Hematopoietic multipotent progenitor cell treated with erythropoietin and hydrocortisone succinate and interleukin-3 and kit ligand, for 15 days (in vitro differentiated cells): ENCODE data around the gene PSORS1C1.
A peak's percentile ranks its signal among the peaks of the same experiment; 100 is the strongest.
"Not testable (repeated sequence)": the region's sequence is repeated elsewhere in the genome, so short reads cannot be mapped to it uniquely, and the experiment has no call there.

Source experiments
- DNase-seq: peaks from one replicate; pipeline ENCODE4 v3.0.0-alpha.2; 2015; ENCODE audit warnings: low spot score

The PSORS1C1 gene

DNA sequence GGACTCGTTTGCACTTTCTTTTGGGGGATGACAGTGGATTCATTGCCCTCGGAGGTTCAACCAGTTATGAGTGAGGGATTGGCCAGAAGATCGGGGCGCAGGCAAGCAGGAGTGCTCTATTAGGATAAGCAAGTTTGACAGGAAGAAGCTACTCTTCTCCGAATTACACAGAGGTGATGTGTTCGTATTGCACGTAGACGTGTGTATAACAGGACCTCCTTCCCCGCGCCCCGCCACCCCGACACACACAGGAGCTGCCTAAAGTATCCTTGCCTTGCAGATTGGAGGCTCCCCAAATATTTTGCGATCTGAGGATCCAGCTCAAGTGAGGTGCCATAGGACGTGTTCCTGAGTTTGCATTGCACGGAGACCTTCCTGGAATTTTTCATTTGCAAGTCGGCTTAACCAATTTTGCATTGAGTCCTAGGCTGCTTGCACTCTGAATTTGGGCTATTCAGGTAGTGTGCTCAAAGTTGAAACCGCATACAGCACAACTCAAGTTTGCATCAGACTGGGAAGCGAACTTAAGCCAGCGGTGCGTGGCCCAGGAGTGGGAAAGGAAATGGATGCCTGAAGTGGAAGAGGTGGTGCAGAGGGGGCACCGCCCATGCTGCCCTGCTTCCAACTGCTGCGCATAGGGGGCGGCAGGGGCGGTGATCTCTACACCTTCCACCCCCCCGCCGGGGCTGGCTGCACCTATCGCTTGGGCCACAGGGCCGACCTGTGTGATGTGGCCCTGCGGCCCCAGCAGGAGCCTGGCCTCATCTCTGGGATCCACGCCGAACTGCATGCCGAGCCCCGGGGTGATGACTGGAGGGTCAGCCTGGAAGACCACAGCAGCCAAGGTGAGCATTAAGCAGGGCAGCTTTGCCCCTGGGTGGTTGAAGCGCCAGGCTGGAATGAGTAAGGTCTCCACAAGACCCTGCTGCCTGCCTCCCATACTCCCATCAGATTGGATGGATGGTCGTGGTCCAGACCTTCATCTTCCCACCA is 44.6 kb downstream of the PSORS1C1 start:
- DNase-seq, result peak; percentile 32

- no peak for DNase-seq
These were observed 46.9 kb downstream of the PSORS1C1 start for GRCh38 chr6:31161216-31162126.

GRCh38 chr6:31162463-31163165 is 48.0 kb downstream of the PSORS1C1 start:
- no peak for DNase-seq

- peak; percentile 21 for DNase-seq
These were observed 49.3 kb downstream of the PSORS1C1 start for GRCh38 chr6:31163922-31164321.

DNA sequence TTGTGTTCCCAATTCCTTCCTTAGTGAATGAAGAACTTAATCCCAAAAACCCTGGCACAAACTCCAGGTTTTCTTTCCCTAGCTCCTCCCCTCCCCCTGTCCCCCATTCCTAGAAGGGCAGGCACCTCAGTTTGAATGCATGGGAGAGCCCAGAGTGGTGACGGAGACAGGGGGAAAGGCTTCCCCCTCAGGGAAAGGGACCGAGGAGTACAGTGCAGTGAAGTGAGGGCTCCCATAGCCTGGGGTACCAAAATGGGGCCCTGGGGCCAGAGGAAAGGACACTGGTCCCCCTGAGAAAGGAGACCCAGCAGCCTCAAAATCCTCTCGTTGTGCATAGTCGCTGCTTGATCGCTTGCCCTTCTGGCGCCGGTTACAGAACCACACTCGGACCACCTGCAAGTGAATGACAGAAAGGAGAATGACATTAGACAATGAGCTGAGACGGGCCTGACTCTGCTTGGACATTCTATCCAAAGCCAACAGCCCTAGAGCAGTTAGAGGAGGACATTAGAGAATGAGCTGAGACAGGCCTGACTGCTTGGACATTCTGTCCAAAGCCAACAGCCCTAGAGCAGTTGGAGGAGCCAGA is 50.0 kb downstream of the PSORS1C1 start:
- DNase-seq, result not testable (repeated sequence)

GRCh38 chr6:31165064-31165832 is 50.6 kb downstream of the PSORS1C1 start:
- not testable (repeated sequence) for DNase-seq

DNA sequence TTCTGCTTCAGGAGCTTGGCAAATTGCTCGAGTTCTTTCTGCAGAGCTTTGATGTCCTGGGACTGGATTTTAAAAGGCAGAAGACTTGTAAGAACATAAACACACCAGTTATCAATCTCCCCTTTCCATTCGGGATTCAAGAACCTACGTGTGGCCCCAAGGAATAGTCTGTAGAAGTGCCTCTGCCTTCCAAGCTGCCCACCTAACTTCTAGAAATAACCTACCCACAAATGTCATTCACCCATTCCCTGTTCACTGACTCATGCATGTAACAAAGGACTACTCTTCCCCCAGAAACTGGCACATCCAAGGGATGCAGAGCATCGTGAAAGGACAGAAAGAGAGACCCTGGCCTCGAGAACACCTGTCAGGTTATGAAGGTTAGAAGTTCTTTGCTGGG is 51.4 kb downstream of the PSORS1C1 start:
- DNase-seq, result no peak

GRCh38 chr6:31168606-31169005 is 54.0 kb downstream of the PSORS1C1 start:
- no peak for DNase-seq

DNA sequence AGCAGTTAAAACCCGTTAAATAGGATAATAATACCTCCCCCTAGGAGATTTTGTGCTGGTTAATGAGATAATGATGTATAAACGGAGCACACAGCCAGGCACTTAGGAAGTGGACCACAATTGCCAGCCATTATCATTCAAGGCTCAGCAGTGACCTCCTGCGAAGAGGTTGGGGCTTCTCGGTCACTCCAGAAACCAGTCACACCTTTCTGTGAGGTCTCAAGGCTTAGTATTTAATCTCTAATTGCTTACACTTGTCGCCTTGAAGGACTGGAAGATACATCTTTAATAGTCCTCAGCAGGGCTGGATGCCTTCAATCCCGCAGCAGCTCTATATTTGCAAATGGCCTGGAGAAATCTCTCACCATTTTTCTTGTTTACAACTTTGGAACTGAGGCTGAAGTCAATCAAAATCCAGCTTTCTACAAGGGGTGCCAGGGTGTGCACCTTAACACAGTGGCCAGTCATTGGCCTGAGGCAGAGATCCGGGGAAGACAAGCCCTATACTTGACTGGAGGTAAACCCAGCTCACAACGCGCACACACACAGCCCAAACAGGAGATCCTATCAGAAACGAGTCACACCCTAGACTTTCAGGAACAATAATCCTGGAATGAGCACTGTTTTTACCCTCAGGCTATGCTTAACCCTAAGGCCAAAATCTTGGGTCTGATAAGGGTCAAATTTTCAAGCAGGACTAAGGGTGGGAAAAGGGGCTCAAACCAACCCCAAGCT is 54.7 kb downstream of the PSORS1C1 start:
- DNase-seq, result no peak

- DNase-seq, result not testable (repeated sequence)
These were observed 55.4 kb downstream of the PSORS1C1 start for GRCh38 chr6:31169858-31170599.

GRCh38 chr6:31170600-31170881 is 55.9 kb downstream of the PSORS1C1 start, which contains the start of gene POU5F1:
Gene POU5F1, minus strand, starts transcription at chr6:31170682. Its CDS starts 62 bp downstream, at chr6:31170620.
- no peak for DNase-seq

DNA sequence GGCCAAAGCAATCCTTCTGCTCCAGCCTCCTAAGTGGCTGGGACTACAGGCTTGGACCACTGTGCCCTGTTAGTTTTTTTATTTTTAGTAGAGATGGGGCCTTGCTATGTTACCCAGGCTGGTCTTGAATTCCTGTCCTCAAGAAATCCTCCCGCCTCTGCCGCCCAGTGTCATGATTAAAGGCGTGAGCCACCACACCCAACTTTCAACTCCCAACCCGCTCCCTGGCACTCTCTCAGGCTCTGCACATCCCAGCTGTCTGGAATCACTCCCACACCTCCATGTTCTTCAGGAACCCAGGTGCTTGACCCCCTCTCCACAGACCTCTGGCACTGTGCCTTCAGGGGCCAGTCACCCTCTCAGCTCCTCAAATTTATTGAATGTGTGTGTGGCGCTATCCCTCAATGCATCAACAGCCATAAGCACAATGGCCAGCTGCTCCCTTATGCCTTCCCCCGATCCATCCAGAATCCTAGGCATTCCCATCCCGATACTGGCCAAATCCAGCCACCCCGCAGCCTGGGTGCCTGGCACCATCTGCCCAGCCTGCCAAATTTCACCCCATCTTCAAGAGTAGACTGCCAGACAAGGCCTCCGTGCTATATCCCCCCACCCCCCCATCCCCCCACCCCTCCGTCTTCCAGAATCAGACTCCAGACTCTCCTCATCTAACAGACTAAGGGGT is 56.5 kb downstream of the PSORS1C1 start:
- no peak for DNase-seq

DNA sequence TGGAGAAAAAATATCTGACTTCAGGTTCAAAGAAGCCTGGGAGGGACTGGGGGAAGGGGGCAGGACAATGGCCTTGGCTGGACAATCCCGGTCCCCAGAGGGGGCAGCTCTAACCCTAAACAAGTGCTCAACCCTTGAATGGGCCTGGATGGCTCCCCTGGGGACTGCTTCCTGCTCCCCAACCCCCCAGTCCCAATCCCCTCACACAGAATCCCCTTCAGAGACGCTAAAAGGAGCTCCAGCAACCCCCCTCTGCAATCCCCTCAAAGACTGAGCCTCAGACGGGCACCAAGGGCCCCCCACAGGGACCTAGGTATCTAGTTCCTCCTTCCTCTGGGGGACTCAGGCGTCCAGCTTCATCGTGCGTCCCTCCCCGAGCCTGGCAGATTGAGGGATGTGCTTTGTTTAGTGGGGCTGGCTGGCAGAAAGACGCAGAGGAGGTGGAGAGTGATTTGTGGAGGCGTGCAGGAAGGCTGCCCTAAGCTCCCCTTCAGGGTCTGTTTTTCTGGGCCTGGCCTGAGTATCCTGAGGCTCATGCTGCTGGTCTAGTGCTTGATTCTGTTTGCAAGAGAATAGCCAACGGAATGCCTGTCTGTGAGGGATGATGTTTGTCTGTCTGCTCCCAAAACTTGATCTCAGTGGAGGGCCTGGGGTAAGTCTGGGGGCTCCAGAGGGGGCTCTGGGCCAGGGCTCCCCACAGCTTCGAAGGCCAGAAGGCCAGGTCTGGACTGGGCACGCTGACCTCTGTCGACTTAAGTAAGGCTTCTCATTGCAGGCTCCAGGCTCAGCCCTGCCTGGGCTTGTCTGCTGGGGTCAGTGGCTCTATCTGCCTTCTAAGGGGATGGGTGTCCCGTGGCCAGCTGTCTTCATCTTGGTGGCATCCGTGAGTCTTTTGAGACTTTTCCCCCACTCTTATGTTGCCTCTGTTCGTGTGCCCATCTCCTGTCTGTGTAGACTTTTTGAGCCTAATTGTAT is 57.6 kb downstream of the PSORS1C1 start:
- no peak for DNase-seq

GRCh38 chr6:31172973-31173384 is 58.4 kb downstream of the PSORS1C1 start:
- DNase-seq, result no peak

GRCh38 chr6:31173406-31173805 is 58.8 kb downstream of the PSORS1C1 start:
- DNase-seq, result no peak

DNA sequence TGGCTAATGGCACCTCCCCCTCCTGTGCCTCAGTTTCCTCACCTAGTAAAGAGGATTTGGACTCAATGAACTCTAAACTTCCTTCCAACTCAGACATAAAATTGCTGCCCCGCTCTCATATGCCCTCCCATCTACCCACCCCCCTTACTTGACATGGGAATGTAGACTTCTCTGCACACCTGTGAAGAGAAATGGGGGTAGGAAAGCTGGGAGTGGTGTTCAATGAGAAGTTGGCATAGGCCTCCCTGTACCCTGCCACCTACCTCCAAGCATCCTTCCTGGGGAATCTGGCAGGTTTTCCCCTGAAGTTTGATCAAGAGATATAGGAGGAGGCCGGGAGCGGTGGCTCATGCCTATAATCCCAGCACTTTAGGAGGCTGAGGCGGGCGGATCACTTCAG is 59.8 kb downstream of the PSORS1C1 start:
- DNase-seq, result no peak

- no peak for DNase-seq
These were observed 61.4 kb downstream of the PSORS1C1 start for GRCh38 chr6:31175971-31176370.
